HG02938 (cell line): Measurements from ENCODE around the gene PNMA8C.
"Not testable (repeated sequence)": the region's sequence is repeated elsewhere in the genome, so short reads cannot be mapped to it uniquely, and the experiment has no call there.

ENCODE experiments used
- ATAC-seq: cut with Tn5 transposase; IDR thresholded peaks from one replicate; pipeline ENCODE4 v1.9.1; 2021; ENCODE audit warnings: mild to moderate bottlenecking, moderate library complexity; ENCODE audit not compliant: unreplicated experiment

Gene PNMA8C

GRCh38 chr19:46447824-46448223 is 19.1 kb upstream of the PNMA8C start:
- ATAC-seq: no peak

GRCh38 chr19:46447006-46447405 is 18.3 kb upstream of the PNMA8C start:
- no peak for ATAC-seq

- ATAC-seq: no peak
Measured at GRCh38 chr19:46446021-46446420, 17.3 kb upstream of the PNMA8C start.

- no peak for ATAC-seq
Measured at GRCh38 chr19:46442808-46443450, 14.2 kb upstream of the PNMA8C start.

- no peak for ATAC-seq
Measured at GRCh38 chr19:46441866-46442265, 13.1 kb upstream of the PNMA8C start.

GRCh38 chr19:46435689-46436088 is 7.0 kb upstream of the PNMA8C start:
- ATAC-seq: not testable (repeated sequence)

GRCh38 chr19:46435009-46435408 is 6.3 kb upstream of the PNMA8C start:
- no peak for ATAC-seq

- not testable (repeated sequence) for ATAC-seq
Measured at GRCh38 chr19:46433470-46433869, 4.7 kb upstream of the PNMA8C start.

GRCh38 chr19:46431824-46432223 is 3.1 kb upstream of the PNMA8C start:
- ATAC-seq: no peak

- no peak for ATAC-seq
Measured at GRCh38 chr19:46429999-46430398, 1.3 kb upstream of the PNMA8C start.

- no peak for ATAC-seq
Measured at GRCh38 chr19:46427518-46428045, 1.2 kb downstream of the PNMA8C start.

GRCh38 chr19:46426506-46427162 is 2.1 kb downstream of the PNMA8C start:
- no peak for ATAC-seq

- no peak for ATAC-seq
Measured at GRCh38 chr19:46426035-46426505, 2.7 kb downstream of the PNMA8C start.

GRCh38 chr19:46423188-46423587 is 5.5 kb downstream of the PNMA8C start:
- ATAC-seq: no peak

- ATAC-seq: no peak
Measured at GRCh38 chr19:46422344-46422743, 6.4 kb downstream of the PNMA8C start.

GRCh38 chr19:46420056-46420455 is 8.7 kb downstream of the PNMA8C start:
- no peak for ATAC-seq

- not testable (repeated sequence) for ATAC-seq
Measured at GRCh38 chr19:46415804-46416709, 12.7 kb downstream of the PNMA8C start.

- ATAC-seq: not testable (repeated sequence)
Measured at GRCh38 chr19:46414899-46415298, 13.8 kb downstream of the PNMA8C start.

- no peak for ATAC-seq
Measured at GRCh38 chr19:46413262-46414031, 15.3 kb downstream of the PNMA8C start, which contains the start of gene CCDC8. TSS of gene CCDC8 (minus strand) at chr19:46413564. CDS start at chr19:46412810, 754 bp downstream.

- no peak for ATAC-seq
Measured at GRCh38 chr19:46412650-46413261, 16.0 kb downstream of the PNMA8C start.
